K562 (cell line): Measurements from ENCODE around the gene PI4KA. TPM values are rescaled to one million over a fixed set of nuclear protein-coding genes. Genes with fewer than 3 reads are reported as not detected.

ENCODE experiments used
- C11orf30 ChIP-seq: fragments of 450-650 bp; IDR thresholded peaks from 2 replicates; pipeline ENCODE4 v1.6.1; 2016; ENCODE audit warnings: low read depth, mild to moderate bottlenecking
- CHD1 ChIP-seq: fragments of 200-600 bp; sonication (generic); IDR thresholded peaks from one replicate; pipeline ENCODE4 v1.6.1; 2012; ENCODE audit warnings: mild to moderate bottlenecking, moderate library complexity, low read length, inconsistent platforms
- DACH1 ChIP-seq: fragments of 450-650 bp; IDR thresholded peaks from 2 replicates; pipeline ENCODE4 v1.6.1; 2018; ENCODE audit not compliant: partially characterized antibody
- ELF1 ChIP-seq: fragments of 200-800 bp; sonication (Bioruptor generic); IDR thresholded peaks from 2 replicates; pipeline ENCODE4 v1.6.1; 2016; ENCODE audit warnings: missing genetic modification characterization, missing compliant biosample characterization
- GABPB2 ChIP-seq: fragments of 250-450 bp; sonication (Bioruptor Pico); conservative IDR thresholded peaks from 2 replicates; pipeline ENCODE4 v1.5.1; 2021; ENCODE audit warnings: mild to moderate bottlenecking
- GATAD2A ChIP-seq: fragments of 450-650 bp; IDR thresholded peaks from 2 replicates; pipeline ENCODE4 v1.6.1; 2017
- KAT8 ChIP-seq: fragments of 450-650 bp; IDR thresholded peaks from 2 replicates; pipeline ENCODE4 v1.6.1; 2016; ENCODE audit warnings: low read depth, mild to moderate bottlenecking
- MAFF ChIP-seq: IDR thresholded peaks from 2 replicates; pipeline ENCODE4 v1.6.1; 2012; ENCODE audit warnings: low read length, improper control_type of control experiment
- NR2C1 ChIP-seq, 2 experiments: fragments of 450-650 bp; IDR thresholded peaks; 2 replicates each; pipeline ENCODE4 v1.6.1; 2017; ENCODE audit warnings: mild to moderate bottlenecking in 2 of 2, antibody characterized with exemption in 1 of 2, inconsistent platforms in 1 of 2, missing compliant biosample characterization in 1 of 2, missing genetic modification characterization in 1 of 2
- NR2C2 ChIP-seq, 2 experiments: fragments of 200-800 bp in 1 of 2; sonication (Bioruptor generic) in 1 of 2; sonication (generic) in 1 of 2; formaldehyde crosslinking in 1 of 2; IDR thresholded peaks; 2 replicates each; pipeline versions ENCODE4 v1.6.1 to v1.8.0; 2016 to 2022; ENCODE audit warnings: mild to moderate bottlenecking in 1 of 2, missing compliant biosample characterization in 1 of 2, missing genetic modification characterization in 1 of 2, missing genetic modification reagents in 1 of 2
- POLR3A ChIP-seq: IDR thresholded peaks from 2 replicates; pipeline ENCODE4 v1.6.1; 2011; ENCODE audit warnings: borderline replicate concordance, mild to moderate bottlenecking, moderate library complexity; ENCODE audit not compliant: insufficient read length, insufficient read depth; ENCODE audit errors: extremely low read depth
- RBBP5 ChIP-seq: fragments of 200-600 bp; sonication (generic); IDR thresholded peaks from 2 replicates; pipeline ENCODE4 v1.6.1; 2012; ENCODE audit warnings: borderline replicate concordance, mild to moderate bottlenecking, low read length, control low read depth, inconsistent platforms; ENCODE audit not compliant: insufficient read depth, poor library complexity, severe bottlenecking
- SMAD4 ChIP-seq: fragments of 250-450 bp; sonication (Bioruptor Pico); conservative IDR thresholded peaks from 2 replicates; pipeline ENCODE4 v1.8.0; 2021; ENCODE audit warnings: inconsistent platforms, mild to moderate bottlenecking, moderate library complexity
- STAG1 ChIP-seq: sonication (generic); formaldehyde crosslinking; IDR thresholded peaks from 2 replicates; pipeline ENCODE4 v1.5.0; 2020; ENCODE audit warnings: missing genetic modification reagents, borderline replicate concordance
- ZBTB34 ChIP-seq: fragments of 250-450 bp; sonication (Bioruptor Pico); IDR thresholded peaks from 2 replicates; pipeline ENCODE4 v1.8.0; 2021; ENCODE audit warnings: mild to moderate bottlenecking, moderate library complexity
- ZNF12 ChIP-seq: sonication (generic); formaldehyde crosslinking; IDR thresholded peaks from 2 replicates; pipeline ENCODE4 v1.4.0; 2020; ENCODE audit warnings: mild to moderate bottlenecking, missing genetic modification reagents
- ZNF311 ChIP-seq: fragments of 250-450 bp; sonication (Bioruptor Pico); IDR thresholded peaks from 2 replicates; pipeline ENCODE4 v1.4.0; 2020; ENCODE audit warnings: mild to moderate bottlenecking, moderate library complexity
- ZNF316 ChIP-seq: fragments of 450-650 bp; IDR thresholded peaks from 2 replicates; pipeline ENCODE4 v1.6.1; 2016
- ZNF347 ChIP-seq: fragments of 450-650 bp; formaldehyde crosslinking; IDR thresholded peaks from 2 replicates; pipeline ENCODE4 v1.4.0; 2020; ENCODE audit warnings: low read depth, mild to moderate bottlenecking, moderate library complexity
- ZNF76 ChIP-seq: fragments of 250-450 bp; sonication (Bioruptor Pico); IDR thresholded peaks from 2 replicates; pipeline ENCODE4 v1.4.0; 2020; ENCODE audit warnings: mild to moderate bottlenecking, moderate library complexity, borderline replicate concordance
- polyA plus RNA-seq, 8 experiments: library from polyadenylated mRNA; depleted of rRNA in 4 of 8; stranded (reverse) in 5 of 8; unstranded in 3 of 8; fragments of >200 nt; fragmentation: Nextera tagmentation in 2 of 8; fragmentation: Illumina TruSeq in 1 of 8; extraction: Ambion mirVana in 2 of 8; extraction: Trizol in 1 of 8; gene quantifications; 2 replicates each; pipeline versions ENCODE4 v1.2.1 to v1.2.3, GENCODE V29; 2011 to 2014; ENCODE audit warnings: inconsistent platforms in 1 of 8, missing spikeins in 1 of 8
- total RNA-seq, 7 experiments: library from RNA; depleted of rRNA in 6 of 7; stranded (reverse); fragments of >200 nt in 6 of 7; fragmentation: Illumina TruSeq in 2 of 7; extraction: Trizol in 2 of 7; gene quantifications; 2 replicates each; pipeline versions ENCODE4 v1.2.1 to v1.2.3, GENCODE V29; 2011 to 2021; ENCODE audit warnings: low replicate concordance in 1 of 7
- TF ChIP-seq, protein P1 (sequence below): fragments of 450-650 bp; formaldehyde crosslinking; IDR thresholded peaks from 2 replicates; pipeline ENCODE4 v1.4.0; 2020; ENCODE audit warnings: mild to moderate bottlenecking, moderate library complexity
- TF ChIP-seq, protein P2 (sequence below): sonication (generic); formaldehyde crosslinking; IDR thresholded peaks from 2 replicates; pipeline ENCODE4 v1.8.0; 2022; ENCODE audit warnings: mild to moderate bottlenecking, missing genetic modification reagents
- TF ChIP-seq, protein P3 (sequence below): fragments of 450-650 bp; conservative IDR thresholded peaks from 2 replicates; pipeline ENCODE4 v1.6.1; 2016; ENCODE audit warnings: missing genetic modification characterization, low read depth, mild to moderate bottlenecking, control low read depth, missing compliant biosample characterization

The PI4KA gene
- total and polyA plus RNA-seq, 9 of the 15 experiments (the other 6 are each of a cell fraction or from before 2014, with no cell fraction given) = 7.3 to 187 (median 84.7) TPM

- TF ChIP-seq NR2C2 (CRISPR knock-in tag; IDR thresholded peaks at IDR 0.05) (no peak), NR2C2 (tag; IDR thresholded peaks at IDR 0.05) (no peak), C11orf30 (peak; percentile 66; the same call in 1 of the 2 replicates), GATAD2A (no peak), ZNF311 (CRISPR knock-in tag) (no peak), POLR3A (no peak), KAT8 (no peak), STAG1 (CRISPR knock-in tag) (no peak), CHD1 (no peak), NR2C1 (IDR thresholded peaks at IDR 0.05) (peak; percentile 8; the same call in 1 of the 2 replicates), NR2C1 (tag; IDR thresholded peaks at IDR 0.05) (no peak), SMAD4 (CRISPR knock-in tag) (no peak), DACH1 (no peak), RBBP5 (no peak), ZBTB34 (no peak), ZNF347 (no peak), ZNF76 (CRISPR knock-in tag) (no peak), ZNF316 (peak; percentile 76), GABPB2 (CRISPR knock-in tag) (no peak), ELF1 (tag) (no peak), ZNF12 (CRISPR knock-in tag) (no peak), MAFF (peak; percentile 49; the same call in 1 of the 2 replicates)
- TF ChIP-seq, protein P1, sequence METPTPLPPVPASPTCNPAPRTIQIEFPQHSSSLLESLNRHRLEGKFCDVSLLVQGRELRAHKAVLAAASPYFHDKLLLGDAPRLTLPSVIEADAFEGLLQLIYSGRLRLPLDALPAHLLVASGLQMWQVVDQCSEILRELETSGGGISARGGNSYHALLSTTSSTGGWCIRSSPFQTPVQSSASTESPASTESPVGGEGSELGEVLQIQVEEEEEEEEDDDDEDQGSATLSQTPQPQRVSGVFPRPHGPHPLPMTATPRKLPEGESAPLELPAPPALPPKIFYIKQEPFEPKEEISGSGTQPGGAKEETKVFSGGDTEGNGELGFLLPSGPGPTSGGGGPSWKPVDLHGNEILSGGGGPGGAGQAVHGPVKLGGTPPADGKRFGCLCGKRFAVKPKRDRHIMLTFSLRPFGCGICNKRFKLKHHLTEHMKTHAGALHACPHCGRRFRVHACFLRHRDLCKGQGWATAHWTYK = no peak
- TF ChIP-seq, protein P2, sequence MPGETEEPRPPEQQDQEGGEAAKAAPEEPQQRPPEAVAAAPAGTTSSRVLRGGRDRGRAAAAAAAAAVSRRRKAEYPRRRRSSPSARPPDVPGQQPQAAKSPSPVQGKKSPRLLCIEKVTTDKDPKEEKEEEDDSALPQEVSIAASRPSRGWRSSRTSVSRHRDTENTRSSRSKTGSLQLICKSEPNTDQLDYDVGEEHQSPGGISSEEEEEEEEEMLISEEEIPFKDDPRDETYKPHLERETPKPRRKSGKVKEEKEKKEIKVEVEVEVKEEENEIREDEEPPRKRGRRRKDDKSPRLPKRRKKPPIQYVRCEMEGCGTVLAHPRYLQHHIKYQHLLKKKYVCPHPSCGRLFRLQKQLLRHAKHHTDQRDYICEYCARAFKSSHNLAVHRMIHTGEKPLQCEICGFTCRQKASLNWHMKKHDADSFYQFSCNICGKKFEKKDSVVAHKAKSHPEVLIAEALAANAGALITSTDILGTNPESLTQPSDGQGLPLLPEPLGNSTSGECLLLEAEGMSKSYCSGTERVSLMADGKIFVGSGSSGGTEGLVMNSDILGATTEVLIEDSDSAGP (CRISPR knock-in tag) = no peak
- TF ChIP-seq, protein P3, sequence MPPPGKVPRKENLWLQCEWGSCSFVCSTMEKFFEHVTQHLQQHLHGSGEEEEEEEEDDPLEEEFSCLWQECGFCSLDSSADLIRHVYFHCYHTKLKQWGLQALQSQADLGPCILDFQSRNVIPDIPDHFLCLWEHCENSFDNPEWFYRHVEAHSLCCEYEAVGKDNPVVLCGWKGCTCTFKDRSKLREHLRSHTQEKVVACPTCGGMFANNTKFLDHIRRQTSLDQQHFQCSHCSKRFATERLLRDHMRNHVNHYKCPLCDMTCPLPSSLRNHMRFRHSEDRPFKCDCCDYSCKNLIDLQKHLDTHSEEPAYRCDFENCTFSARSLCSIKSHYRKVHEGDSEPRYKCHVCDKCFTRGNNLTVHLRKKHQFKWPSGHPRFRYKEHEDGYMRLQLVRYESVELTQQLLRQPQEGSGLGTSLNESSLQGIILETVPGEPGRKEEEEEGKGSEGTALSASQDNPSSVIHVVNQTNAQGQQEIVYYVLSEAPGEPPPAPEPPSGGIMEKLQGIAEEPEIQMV (tag) = no peak
Observed at GRCh38 chr22:20674998-20675397, 183.6 kb downstream of the PI4KA start (continued).
